Sigmoid colon (tissue), 4 donors: ENCODE data around the gene PRCC.

Source experiments
- CTCF ChIP-seq, 4 experiments: fragments of 450-650 bp in 3 of 4; fragments of 200-600 bp in 1 of 4; IDR thresholded peaks; one replicate each; pipeline ENCODE4 v1.5.1; 2016 to 2019; ENCODE audit warnings: antibody characterized with exemption in 4 of 4, mild to moderate bottlenecking in 3 of 4, moderate library complexity in 2 of 4
- EP300 ChIP-seq, 4 donors: sonication (generic); formaldehyde crosslinking; IDR thresholded peaks; one replicate each; pipeline ENCODE4 v1.6.1; 2017; ENCODE audit warnings: antibody characterized with exemption in 4 of 4
- POLR2A ChIP-seq, 2 donors: fragments of 450-650 bp; IDR thresholded peaks; one replicate each; pipeline ENCODE4 v1.6.1; 2016; ENCODE audit warnings: antibody characterized with exemption in 2 of 2, mild to moderate bottlenecking in 2 of 2, moderate library complexity in 2 of 2

- TF ChIP-seq POLR2A (IDR thresholded peaks at IDR 0.05) (no peak), CTCF (IDR thresholded peaks at IDR 0.05) (no peak), EP300 (IDR thresholded peaks at IDR 0.05) (no peak)
Measured at GRCh38 chr1:156846643-156847042, 79.3 kb downstream of the PRCC start.
